GM12878 (cell line): ENCODE measurements around the gene TP73. TPM values are rescaled to one million over a fixed set of nuclear protein-coding genes. Genes with fewer than 3 reads are reported as not detected.

Source experiments
- ATAC-seq: fragments of 200-7000 bp; cut with Tn5 transposase; 3 replicates; pipeline ENCODE4 v1.9.1; 2020; ENCODE audit warnings: mild to moderate bottlenecking, moderate library complexity
- BruUV-seq: library from RNA; stranded (reverse); fragments of 400-500 nt; replicated peaks from 2 replicates; lab custom pipeline; 2021; lab: Mats Ljungman, UMichigan
- CTCF ChIA-PET: fragments of 300-600 bp; sonication (Branson Sonifier 250); formaldehyde crosslinking; extraction: SDS; loops from one replicate; lab custom pipeline; 2021; ENCODE audit warnings: inconsistent platforms; lab: Yijun Ruan, JAX
- POLR2A ChIA-PET: fragments of 350-600 bp; formaldehyde crosslinking; extraction: SDS; loops from one replicate; lab custom pipeline; 2021; ENCODE audit warnings: inconsistent platforms; lab: Charles Lee
- RAD21 ChIA-PET: fragments of 300-600 bp; sonication (Branson Sonifier 250); formaldehyde crosslinking; loops from one replicate; lab custom pipeline; 2023; ENCODE audit warnings: antibody characterized with exemption; ENCODE audit not compliant: unreplicated experiment; lab: Charles Lee
- SMC1A ChIA-PET: fragments of 300-600 bp; sonication (Branson Sonifier 250); formaldehyde crosslinking; loops from one replicate; lab custom pipeline; 2023; ENCODE audit not compliant: unreplicated experiment, uncharacterized antibody; lab: Charles Lee
- DNase-seq: peaks from one replicate; pipeline ENCODE4 v3.0.0-alpha.2; 2011; ENCODE audit warnings: low read depth, low spot score
- FAIRE-seq: peaks from 3 replicates; lab custom pipeline; 2011; peaks lifted over from hg19 to GRCh38; lab: Jason Lieb, UNC
- H2AFZ ChIP-seq: 2 replicates; pipeline ENCODE4 v1.6.0; 2011; ENCODE audit warnings: low read depth, low read length, control low read depth; ENCODE audit not compliant: control insufficient read depth
- H3K27ac ChIP-seq: 2 replicates; pipeline ENCODE4 v1.5.1; 2011; ENCODE audit warnings: control low read depth; ENCODE audit not compliant: control insufficient read depth, insufficient read depth
- H3K27me3 ChIP-seq, 2 experiments: replicated peaks in 1 of 2; 2 replicates each; pipeline versions ENCODE4 v1.6.0 to v1.6.1; 2011; ENCODE audit warnings: low read length in 1 of 2; ENCODE audit not compliant: control insufficient read depth in 2 of 2, insufficient read depth in 2 of 2
- H3K36me3 ChIP-seq, 2 experiments: 2 replicates each; pipeline ENCODE4 v1.5.1; 2011; ENCODE audit warnings: low read length in 1 of 2; ENCODE audit not compliant: control insufficient read depth in 2 of 2, insufficient read depth in 2 of 2
- H3K4me1 ChIP-seq: 2 replicates; pipeline ENCODE4 v1.6.1; 2011; ENCODE audit warnings: mild to moderate bottlenecking, low read length, moderate library complexity, mixed read lengths; ENCODE audit not compliant: control insufficient read depth, insufficient read depth
- H3K4me2 ChIP-seq: 2 replicates; pipeline ENCODE4 v1.6.0; 2011; ENCODE audit warnings: control low read depth; ENCODE audit not compliant: control insufficient read depth, insufficient read depth
- H3K4me3 ChIP-seq: fragments of 200-600 bp; sonication (generic); 2 replicates; pipeline ENCODE4 v1.5.1; 2016
- H3K79me2 ChIP-seq: 2 replicates; pipeline ENCODE4 v1.6.0; 2011; ENCODE audit warnings: low read length; ENCODE audit not compliant: control insufficient read depth, insufficient read depth
- H3K9ac ChIP-seq: 2 replicates; pipeline ENCODE4 v1.8.0; 2011; ENCODE audit warnings: low read length, control low read depth, mixed read lengths; ENCODE audit not compliant: control insufficient read depth, insufficient read depth
- H3K9me3 ChIP-seq: replicated peaks from 3 replicates; pipeline ENCODE4 v1.5.1; 2011; ENCODE audit warnings: mild to moderate bottlenecking, low read length; ENCODE audit not compliant: control insufficient read depth, insufficient read depth
- H4K20me1 ChIP-seq: 2 replicates; pipeline ENCODE4 v1.6.0; 2011; ENCODE audit not compliant: control insufficient read depth, insufficient read depth
- BMI1 ChIP-seq: fragments of 450-650 bp; IDR thresholded peaks from 2 replicates; pipeline ENCODE4 v1.6.1; 2016; ENCODE audit warnings: mild to moderate bottlenecking, moderate library complexity, borderline replicate concordance
- FOXK2 ChIP-seq: fragments of 450-650 bp; IDR thresholded peaks from 2 replicates; pipeline ENCODE4 v1.6.1; 2017; ENCODE audit warnings: mild to moderate bottlenecking, moderate library complexity
- JUND ChIP-seq: IDR thresholded peaks from 2 replicates; pipeline ENCODE4 v1.6.1; 2012; ENCODE audit warnings: low read depth, mild to moderate bottlenecking, low read length, improper control_type of control experiment, moderate library complexity
- TCF3 ChIP-seq: IDR thresholded peaks from 2 replicates; pipeline ENCODE4 v1.6.1; 2012; ENCODE audit warnings: low read depth, mild to moderate bottlenecking, low read length, borderline replicate concordance; ENCODE audit not compliant: insufficient read depth
- WGBS: methylation state at CpG from one replicate; pipeline ENCODE4 v1.1.6; 2016; ENCODE audit warnings: low lambda C conversion rate; ENCODE audit not compliant: insufficient replicate concordance, insufficient coverage; ENCODE audit errors: missing lambda C conversion rate; 5-methylcytosine and 5-hydroxymethylcytosine counted together
- in situ Hi-C: fragments of 300-500 bp; cut with MboI; formaldehyde crosslinking; loops from 9 replicates; pipeline ENCODE4 v1.14.3; 2018; ENCODE audit warnings: mixed read lengths
- intact Hi-C: fragments of 100-400 bp; cut with micrococcal nuclease; formaldehyde crosslinking; loops from one replicate; pipeline ENCODE4 v1.14.2; 2022; ENCODE audit not compliant: unreplicated experiment
- polyA plus RNA-seq, 11 experiments: library from polyadenylated mRNA; depleted of rRNA in 4 of 11; unstranded in 6 of 11; stranded (reverse) in 5 of 11; fragments of >200 nt; fragmentation: Nextera tagmentation in 4 of 11; fragmentation: Illumina TruSeq in 1 of 11; extraction: Ambion mirVana in 4 of 11; extraction: Trizol in 1 of 11; gene quantifications; 1 replicate in 1 of 11; 2 replicates in 10 of 11; pipeline versions ENCODE4 v1.2.1 to v1.2.3, GENCODE V29; 2011 to 2016; ENCODE audit warnings: inconsistent platforms in 2 of 11, missing spikeins in 2 of 11, low read depth in 1 of 11
- total RNA-seq, 4 experiments: library from RNA; depleted of rRNA in 3 of 4; stranded (reverse); fragments of >200 nt in 3 of 4; fragmentation: Illumina TruSeq in 1 of 4; extraction: Trizol in 1 of 4; gene quantifications; 2 replicates each; pipeline versions ENCODE4 v1.2.1 to v1.2.3, GENCODE V29; 2013 to 2021
- TF ChIP-seq, protein P1 (sequence below): fragments of 450-650 bp; IDR thresholded peaks from 2 replicates; pipeline ENCODE4 v1.6.1; 2017; ENCODE audit warnings: mild to moderate bottlenecking, moderate library complexity
- TF ChIP-seq, protein P2 (sequence below): IDR thresholded peaks from 2 replicates; pipeline ENCODE4 v1.6.1; 2011; ENCODE audit warnings: borderline replicate concordance, low read depth, mild to moderate bottlenecking, moderate library complexity, low read length; ENCODE audit not compliant: insufficient read depth, poor library complexity, severe bottlenecking
- TF ChIP-seq, protein P3 (sequence below): IDR thresholded peaks from 2 replicates; pipeline ENCODE4 v1.6.1; 2012; ENCODE audit warnings: improper control_type of control experiment, low read depth, low read length; ENCODE audit not compliant: insufficient replicate concordance

The TP73 gene
- total and polyA plus RNA-seq, 10 of the 15 experiments (the other 5 are each of a cell fraction or from before 2014, with no cell fraction given): 0.08 to 54.2 (median 14.9) TPM

DNA sequence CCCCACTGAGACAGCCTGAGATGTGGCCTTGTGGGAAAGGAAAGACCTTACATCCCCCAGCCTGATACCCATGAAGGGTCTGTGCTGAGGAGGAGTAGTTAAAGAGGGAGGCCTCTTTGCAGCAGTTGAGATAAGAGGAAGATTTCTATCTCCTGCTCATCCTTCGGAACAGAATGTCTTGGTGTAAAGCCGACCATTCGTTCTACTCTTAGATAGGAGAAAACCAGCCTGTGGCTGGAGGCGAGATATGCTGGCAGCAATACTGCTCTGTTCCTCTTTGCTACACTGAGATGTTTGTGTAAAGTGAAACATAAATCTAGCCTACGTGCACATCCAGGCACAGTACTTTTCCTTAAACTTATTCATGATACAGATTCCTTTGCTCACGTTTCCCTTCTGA, 98.4 kb downstream of the TP73 start:
- no peaks in the 10 kb centered on the region for H3K9me3 ChIP-seq
- SMC1A ChIA-PET: no interaction called here
- 30% methylated on average over 6 of the region's 6 CpGs for WGBS
- in situ Hi-C loops: no loop called here
- no peak for ATAC-seq
- no peak overlapping the region for H3K4me3 ChIP-seq
- no peak overlapping the region for H3K4me2 ChIP-seq
- peaks cover 11% of the 10 kb centered on the region for H3K4me1 ChIP-seq
- FAIRE-seq: no peak
- no peaks in the 10 kb centered on the region for H3K36me3 ChIP-seq
- intact Hi-C loops: no loop called here
- H3K79me2 ChIP-seq: no peaks in the 10 kb centered on the region
- DNase-seq: no peak
- no peak overlapping the region for H3K27ac ChIP-seq
- H2AFZ ChIP-seq: no peak overlapping the region
- peaks cover 0 to 3% of the 10 kb centered on the region in 2 experiments; a peak in 2 of 4 replicates for H3K27me3 ChIP-seq
- BruUV-seq: no TSS peak
- TF ChIP-seq, protein P1, sequence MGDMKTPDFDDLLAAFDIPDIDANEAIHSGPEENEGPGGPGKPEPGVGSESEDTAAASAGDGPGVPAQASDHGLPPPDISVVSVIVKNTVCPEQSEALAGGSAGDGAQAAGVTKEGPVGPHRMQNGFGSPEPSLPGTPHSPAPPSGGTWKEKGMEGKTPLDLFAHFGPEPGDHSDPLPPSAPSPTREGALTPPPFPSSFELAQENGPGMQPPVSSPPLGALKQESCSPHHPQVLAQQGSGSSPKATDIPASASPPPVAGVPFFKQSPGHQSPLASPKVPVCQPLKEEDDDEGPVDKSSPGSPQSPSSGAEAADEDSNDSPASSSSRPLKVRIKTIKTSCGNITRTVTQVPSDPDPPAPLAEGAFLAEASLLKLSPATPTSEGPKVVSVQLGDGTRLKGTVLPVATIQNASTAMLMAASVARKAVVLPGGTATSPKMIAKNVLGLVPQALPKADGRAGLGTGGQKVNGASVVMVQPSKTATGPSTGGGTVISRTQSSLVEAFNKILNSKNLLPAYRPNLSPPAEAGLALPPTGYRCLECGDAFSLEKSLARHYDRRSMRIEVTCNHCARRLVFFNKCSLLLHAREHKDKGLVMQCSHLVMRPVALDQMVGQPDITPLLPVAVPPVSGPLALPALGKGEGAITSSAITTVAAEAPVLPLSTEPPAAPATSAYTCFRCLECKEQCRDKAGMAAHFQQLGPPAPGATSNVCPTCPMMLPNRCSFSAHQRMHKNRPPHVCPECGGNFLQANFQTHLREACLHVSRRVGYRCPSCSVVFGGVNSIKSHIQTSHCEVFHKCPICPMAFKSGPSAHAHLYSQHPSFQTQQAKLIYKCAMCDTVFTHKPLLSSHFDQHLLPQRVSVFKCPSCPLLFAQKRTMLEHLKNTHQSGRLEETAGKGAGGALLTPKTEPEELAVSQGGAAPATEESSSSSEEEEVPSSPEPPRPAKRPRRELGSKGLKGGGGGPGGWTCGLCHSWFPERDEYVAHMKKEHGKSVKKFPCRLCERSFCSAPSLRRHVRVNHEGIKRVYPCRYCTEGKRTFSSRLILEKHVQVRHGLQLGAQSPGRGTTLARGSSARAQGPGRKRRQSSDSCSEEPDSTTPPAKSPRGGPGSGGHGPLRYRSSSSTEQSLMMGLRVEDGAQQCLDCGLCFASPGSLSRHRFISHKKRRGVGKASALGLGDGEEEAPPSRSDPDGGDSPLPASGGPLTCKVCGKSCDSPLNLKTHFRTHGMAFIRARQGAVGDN: no peak
- TF ChIP-seq, protein P2, sequence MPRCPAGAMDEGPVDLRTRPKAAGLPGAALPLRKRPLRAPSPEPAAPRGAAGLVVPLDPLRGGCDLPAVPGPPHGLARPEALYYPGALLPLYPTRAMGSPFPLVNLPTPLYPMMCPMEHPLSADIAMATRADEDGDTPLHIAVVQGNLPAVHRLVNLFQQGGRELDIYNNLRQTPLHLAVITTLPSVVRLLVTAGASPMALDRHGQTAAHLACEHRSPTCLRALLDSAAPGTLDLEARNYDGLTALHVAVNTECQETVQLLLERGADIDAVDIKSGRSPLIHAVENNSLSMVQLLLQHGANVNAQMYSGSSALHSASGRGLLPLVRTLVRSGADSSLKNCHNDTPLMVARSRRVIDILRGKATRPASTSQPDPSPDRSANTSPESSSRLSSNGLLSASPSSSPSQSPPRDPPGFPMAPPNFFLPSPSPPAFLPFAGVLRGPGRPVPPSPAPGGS: no peak
- TF ChIP-seq BMI1: no peak
- no peak for TF ChIP-seq FOXK2
- TF ChIP-seq TCF3: no peak
- TF ChIP-seq JUND: no peak
- TF ChIP-seq, protein P3, sequence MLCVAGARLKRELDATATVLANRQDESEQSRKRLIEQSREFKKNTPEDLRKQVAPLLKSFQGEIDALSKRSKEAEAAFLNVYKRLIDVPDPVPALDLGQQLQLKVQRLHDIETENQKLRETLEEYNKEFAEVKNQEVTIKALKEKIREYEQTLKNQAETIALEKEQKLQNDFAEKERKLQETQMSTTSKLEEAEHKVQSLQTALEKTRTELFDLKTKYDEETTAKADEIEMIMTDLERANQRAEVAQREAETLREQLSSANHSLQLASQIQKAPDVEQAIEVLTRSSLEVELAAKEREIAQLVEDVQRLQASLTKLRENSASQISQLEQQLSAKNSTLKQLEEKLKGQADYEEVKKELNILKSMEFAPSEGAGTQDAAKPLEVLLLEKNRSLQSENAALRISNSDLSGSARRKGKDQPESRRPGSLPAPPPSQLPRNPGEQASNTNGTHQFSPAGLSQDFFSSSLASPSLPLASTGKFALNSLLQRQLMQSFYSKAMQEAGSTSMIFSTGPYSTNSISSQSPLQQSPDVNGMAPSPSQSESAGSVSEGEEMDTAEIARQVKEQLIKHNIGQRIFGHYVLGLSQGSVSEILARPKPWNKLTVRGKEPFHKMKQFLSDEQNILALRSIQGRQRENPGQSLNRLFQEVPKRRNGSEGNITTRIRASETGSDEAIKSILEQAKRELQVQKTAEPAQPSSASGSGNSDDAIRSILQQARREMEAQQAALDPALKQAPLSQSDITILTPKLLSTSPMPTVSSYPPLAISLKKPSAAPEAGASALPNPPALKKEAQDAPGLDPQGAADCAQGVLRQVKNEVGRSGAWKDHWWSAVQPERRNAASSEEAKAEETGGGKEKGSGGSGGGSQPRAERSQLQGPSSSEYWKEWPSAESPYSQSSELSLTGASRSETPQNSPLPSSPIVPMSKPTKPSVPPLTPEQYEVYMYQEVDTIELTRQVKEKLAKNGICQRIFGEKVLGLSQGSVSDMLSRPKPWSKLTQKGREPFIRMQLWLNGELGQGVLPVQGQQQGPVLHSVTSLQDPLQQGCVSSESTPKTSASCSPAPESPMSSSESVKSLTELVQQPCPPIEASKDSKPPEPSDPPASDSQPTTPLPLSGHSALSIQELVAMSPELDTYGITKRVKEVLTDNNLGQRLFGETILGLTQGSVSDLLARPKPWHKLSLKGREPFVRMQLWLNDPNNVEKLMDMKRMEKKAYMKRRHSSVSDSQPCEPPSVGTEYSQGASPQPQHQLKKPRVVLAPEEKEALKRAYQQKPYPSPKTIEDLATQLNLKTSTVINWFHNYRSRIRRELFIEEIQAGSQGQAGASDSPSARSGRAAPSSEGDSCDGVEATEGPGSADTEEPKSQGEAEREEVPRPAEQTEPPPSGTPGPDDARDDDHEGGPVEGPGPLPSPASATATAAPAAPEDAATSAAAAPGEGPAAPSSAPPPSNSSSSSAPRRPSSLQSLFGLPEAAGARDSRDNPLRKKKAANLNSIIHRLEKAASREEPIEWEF: no peak
- H4K20me1 ChIP-seq: no peaks in the 10 kb centered on the region
- RAD21 ChIA-PET: no interaction called here
- H3K9ac ChIP-seq: no peak overlapping the region
- CTCF ChIA-PET: no interaction called here
- POLR2A ChIA-PET: no interaction called here
